Stimulated activated CD4-positive, alpha-beta T cell treated with anti-CD3 and anti-CD28 coated beads, Interleukin-12 subunit alpha, Interleukin-12 subunit beta, amount 100 ng/mL, for 24 hours (primary cell): ENCODE measurements around the gene NRCAM.
"Not testable (repeated sequence)": the region's sequence is repeated elsewhere in the genome, so short reads cannot be mapped to it uniquely, and the experiment has no call there.

ENCODE experiments used
- DNase-seq, 2 experiments: peaks; one replicate each; pipeline ENCODE4 v3.0.0-alpha.2; 2020; ENCODE audit warnings: low read depth in 2 of 2

Gene NRCAM

DNA sequence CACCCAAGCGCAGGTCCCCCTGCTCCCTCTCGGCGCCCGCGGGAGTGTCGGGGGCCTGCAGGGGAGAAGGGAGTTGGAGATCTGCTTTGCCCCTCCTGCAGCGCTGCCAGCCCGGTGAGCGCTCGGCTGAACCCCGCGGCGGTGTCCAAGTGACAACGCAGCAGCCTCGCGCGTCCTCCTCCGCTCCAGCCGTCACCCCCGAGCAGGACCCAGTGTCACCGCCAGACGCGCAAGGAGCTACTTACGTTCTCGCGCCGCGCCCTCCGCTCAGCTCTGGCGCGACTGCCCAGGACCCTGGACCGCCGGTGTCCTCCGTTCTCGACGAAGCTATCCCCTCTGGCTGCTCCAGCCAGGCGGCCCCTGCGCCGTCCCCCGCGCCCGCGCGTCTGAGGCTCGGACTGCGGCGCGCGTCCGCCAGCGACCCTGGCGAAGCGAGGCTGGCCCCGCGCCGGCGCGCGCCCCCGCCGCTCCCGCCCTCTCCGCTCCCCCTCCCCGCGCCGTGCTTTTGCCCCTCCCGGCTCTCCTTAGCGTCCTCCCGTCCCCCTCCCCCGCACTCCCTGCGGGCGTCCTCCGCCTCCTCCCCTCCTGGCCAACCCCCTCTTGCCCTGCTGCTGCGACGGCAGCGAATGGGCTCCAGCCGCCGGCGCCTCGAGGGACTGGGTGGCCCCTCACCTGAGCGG, at the start of gene NRCAM:
Gene NRCAM (minus strand): TSS at position 439 of the 680 bp plus-strand sequence. CDS start 216,372 bp downstream, outside the sequence.
- DNase-seq: peak; percentile 3 to 14

DNA sequence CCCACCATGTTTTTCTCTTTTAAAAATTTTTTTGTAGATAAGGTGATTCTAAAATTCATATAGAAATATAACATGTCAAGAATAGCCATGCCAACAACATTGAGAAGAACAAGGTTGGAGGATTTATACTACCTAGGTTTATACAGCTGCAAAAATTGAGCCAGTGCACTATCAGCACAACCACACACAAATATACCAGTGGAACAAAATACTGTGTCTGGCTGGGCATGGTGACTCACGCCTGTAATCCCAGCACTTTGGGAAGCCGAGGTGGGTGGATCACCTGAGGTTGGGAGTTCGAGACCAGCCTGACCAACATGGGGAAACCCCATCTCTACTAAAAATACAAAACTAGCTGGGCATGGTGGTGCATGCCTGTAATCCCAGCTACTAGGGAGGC, 48.3 kb upstream of the NRCAM start:
- not testable (repeated sequence) for DNase-seq

DNA sequence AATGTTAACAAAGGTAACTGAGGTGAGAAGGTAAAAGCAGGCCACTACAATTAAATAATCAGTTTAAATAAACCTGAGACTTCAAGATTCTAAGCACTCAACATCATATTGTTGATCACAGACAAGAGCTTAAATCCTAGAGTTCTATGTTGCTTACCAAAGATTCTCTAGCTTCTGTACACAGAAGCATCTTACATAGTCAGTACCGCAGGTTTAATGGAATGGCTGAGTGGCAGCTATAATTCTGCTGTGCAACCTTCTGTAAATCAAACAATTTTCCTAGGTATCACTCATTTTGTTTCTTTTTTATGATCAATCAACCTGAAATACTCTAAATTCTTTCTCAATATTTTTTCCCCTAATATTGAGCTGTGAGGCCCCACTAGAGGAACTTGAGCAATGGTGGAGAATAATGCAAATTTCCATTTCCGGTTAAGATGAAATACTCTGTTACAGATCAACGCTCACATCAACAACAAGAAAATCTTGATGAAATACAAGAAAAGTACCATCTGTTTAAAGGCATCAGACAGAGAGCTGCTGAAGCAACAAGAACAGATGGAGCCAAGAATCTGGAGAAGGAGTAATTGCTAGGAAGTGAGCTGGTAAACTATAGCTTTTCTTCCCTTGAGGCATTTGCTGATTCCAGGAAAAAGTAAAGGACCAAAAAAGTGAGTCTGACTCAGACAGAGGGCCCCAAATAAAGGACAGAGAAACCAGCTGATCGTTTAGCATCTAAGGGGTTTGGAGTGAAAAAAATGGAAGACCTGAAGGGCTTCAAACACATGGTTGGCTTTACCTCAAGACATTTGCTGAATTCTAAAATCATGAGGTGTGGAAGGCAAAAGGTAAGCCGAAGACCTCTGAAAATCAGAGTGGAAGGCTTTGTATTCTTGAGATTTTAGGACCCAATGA, 47.1 kb upstream of the NRCAM start:
- no peak for DNase-seq

DNA sequence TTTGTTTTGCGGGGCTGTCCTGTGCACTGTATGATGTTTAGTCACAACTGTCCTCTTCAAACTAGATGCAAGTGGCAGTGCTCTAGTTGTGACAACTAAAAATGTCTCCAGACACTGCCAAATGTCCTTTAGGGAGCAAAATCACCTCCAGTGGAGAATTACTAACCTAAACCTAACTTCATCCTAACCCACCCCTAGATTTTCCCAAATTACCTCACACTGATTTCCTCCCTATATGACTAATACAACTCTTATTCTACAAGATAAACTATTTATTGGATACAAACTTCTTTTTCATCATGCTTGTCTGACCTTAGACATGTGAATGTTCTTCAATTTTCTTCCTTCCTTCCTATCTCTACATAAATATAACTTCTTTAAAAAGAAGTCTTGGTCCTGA, 43.3 kb upstream of the NRCAM start:
- no peak for DNase-seq

DNA sequence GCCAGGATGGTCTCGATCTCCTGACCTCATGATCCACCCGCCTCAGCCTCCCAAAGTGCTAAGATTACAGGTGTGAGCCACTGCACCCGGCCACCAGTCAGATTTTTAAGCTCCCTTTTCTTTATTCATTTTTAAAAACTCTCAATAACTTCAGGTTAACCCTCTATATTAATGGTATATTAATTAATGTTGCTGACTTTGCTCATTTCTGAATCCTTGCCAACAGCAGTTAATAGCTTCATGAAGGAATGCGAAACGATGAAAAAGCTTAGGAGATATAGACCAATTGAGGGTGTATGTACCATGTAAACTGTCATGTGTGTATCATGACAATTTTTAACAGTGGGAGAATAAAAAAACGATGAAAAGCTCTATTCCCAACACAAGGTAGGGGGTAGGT, 42.2 kb upstream of the NRCAM start:
- DNase-seq: no peak

DNA sequence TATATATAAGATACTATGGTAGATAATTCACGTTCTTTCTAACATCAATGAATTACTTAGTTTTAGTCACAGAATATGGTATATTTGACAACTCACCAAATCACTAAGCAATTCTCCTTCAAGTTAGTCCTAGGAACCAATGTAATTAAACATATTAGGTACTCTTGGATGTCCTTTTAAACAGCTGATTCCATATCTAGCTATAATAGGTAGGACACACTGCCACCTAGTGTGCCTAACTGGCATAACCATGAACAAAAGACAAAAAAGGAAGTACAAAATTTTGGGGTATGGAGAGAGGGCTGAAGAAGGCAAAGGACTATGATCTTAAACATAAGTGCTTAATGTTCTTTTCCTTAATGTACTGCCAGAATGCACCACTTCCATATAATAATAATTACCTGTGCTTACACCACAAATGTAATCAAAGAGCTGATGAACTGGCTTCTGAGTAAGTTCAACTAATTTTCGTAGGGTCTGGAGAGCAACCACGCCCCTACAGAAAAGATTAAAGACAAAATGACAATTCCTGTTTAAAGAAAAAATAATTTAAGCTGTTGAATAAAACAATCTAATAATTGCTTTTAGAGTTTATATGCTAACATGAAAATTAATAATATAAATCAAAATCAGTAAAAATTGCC, 41.0 kb upstream of the NRCAM start:
- DNase-seq: peak in 1 of 2 experiments; percentile 38

DNA sequence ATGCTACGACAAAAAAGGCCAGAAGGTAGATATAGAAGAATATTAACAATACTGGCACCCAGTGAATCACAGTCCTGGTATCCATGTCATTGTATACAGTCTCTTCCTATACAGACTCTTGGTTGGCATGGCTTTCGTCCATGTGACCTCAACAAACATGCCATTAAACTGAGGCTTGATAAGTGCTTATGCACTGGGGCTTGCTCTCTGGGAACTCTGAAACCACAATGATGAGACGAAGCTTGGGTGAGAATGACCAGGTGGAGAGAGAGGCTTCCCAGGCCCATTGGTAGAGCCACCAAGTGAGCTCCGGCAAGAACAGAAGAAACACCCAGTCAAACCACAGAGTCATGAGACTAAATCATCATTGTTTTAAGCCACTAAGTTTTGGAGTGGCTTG, 36.5 kb upstream of the NRCAM start:
- DNase-seq: no peak

DNA sequence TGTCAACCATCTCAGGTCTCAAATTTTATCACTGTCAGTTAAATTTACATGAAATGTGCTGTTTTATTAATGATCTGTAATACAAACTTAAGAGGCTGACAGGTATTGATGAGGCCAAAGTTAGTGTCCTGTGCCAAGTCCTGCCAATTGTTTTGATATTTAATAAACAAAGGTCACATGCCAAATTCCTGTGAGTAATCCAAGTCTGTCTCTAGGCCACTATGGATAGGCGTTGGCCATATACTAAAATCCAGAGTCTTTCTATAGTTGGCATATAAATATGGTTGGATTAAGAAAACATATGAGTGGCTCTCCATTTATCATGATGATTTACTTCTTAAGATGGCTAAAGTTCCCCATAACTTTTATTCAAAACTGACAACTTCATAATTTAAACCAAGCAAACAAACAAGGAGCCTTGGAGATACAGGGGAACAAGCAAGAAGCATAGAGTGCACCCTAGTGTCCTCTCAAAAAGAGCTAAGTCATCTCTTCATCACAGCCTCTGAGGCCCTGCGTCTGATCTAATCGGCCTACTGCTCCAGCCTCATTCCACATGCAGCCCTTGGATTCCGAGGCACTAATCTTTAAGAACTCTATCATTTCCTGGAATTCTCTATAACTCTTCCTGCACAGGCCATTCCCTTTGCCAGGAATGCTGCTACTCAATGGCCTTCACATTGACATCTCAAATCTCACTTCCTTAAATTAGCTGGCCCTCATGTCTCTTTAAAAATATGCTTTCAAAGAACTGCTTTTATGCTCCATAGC, 32.7 kb upstream of the NRCAM start:
- no peak for DNase-seq

DNA sequence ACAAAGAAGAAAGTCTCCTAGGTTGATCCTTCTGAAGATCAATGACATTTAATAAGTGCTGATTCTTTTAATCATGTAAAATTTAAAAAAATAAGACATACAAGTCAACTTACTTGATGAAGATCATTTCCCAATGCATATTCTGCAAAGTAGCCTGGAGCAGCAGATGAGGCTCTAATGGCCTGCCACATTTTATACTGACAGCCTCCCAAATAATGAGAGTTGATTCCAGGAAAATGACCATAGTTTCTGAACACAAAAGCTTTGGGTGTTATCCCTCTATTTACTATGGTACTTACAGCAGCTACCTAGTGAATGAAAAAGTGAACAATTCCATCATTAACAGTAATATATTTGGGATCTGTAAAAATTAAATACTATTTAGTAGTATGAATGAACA, 31.4 kb upstream of the NRCAM start:
- no peak for DNase-seq

DNA sequence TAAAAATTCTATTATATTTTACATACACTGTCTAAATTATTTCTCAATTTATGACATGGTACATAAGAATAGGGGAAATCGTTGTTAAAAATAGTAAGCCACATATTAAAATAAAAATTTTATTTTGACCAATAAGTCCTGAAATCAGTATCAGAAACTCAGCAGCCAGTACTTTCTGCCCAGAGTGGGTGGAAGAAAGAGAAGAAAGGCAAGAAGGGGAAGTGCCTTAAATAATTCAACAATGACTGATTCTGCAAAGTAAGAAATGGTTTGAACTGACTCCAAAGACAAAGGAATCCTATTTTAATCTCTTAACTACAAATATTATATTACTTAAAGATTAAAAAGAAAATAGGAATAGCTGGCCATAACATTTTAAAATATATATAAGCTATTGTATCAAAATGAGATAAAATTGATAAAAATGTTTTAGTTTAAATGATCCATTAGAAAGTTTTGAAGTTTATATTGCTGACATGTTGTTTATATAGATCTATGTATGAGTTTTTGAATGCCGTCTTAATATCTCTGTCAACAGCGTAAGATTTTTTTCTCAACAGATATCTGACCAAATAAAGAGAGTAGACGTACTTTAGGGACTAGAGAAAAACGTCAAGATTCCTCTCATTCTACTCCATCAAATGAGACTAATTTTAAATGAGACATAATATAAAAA, 30.2 kb upstream of the NRCAM start:
- no peak for DNase-seq

DNA sequence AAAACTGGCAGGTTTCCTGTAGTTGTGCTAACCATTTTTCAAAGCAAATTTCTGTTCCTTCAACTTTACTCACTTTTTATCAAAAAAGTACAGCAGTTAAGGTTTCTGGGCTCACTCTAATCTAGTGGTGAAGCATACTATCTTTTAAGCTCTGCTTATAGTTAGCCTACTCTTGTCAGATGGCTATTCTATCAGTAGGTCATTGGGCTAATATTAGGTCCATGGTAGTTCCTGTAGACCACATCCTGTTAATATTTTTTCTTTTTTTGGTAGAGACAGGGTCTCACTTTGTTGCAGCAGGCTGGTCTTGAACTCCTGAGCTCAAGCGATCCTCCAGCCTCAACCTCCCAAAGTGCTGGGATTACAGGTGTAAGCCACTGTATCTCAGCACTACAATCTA, 27.9 kb upstream of the NRCAM start:
- DNase-seq: no peak

DNA sequence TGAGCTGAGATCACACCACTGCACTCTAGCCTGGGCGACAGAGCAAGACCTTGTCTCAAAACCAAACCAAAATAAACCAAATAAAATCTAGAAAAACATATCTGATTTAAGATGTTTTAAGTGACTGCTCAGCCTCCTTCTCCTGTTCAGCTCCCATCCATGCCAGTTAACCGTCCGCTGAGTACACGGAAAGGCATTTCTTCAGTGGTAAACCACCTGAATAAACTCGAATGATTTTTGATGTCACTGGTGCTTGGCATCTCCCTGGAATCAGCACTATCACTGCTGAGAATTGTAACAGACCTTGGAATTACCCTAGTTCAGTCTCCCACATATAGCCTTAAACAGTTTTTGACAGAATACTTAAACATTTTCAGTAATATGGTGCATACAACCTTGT, 24.1 kb upstream of the NRCAM start:
- no peak for DNase-seq

DNA sequence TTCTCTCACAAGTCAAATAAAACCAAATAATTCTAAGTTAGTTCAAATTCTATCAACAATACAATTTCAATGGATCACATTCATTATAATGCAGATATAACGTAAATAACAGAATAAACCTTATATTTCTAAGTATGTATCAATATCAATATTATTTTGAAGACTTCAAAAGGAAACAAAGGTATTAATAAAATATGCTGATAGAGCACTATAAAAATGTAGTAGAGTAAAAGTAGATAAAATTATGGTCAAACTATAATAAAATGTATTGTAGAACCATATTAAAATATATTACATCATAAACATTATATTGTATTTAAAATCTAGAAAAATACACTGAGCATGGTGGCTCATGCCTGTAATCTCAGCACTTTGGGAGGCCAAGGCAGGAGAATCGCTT, 23.5 kb upstream of the NRCAM start:
- DNase-seq: no peak

DNA sequence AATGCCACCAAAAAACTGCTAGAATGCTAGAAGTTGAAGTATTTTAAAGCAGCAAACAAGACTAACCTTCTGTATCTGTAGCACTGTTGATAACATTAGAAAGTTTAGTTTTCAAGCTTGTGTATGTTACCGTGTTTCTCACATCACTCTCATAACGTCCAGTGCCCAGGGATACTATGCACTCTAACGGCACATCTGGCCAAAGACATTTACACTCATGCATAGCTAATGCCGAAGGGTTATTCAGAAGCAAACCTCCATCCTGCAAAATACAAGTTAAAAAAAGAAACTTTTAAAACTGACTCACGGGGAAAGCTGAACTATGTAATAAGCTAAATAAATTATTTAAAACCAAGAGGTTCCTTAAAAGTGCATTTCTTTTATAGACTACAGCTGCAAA, 22.9 kb upstream of the NRCAM start:
- DNase-seq: no peak

DNA sequence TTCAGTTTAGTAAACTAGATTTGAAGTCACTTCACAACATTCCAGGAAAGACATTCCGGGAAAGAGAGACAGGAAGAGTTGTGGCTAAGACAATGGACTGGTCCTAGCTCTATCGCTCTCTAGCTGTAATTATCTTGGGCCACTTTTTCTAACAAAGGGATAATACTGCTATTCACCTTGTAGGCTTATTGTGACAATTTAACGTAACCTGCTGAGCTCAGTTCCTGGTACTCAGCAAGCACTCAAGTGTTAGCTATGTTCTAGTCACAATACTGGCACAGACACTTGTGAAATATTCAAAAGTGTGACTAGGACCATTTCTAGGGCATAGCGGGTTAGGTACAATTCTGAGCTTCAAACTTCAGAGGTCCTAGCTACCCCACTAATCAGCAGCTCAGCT, 12.0 kb upstream of the NRCAM start:
- DNase-seq: no peak

DNA sequence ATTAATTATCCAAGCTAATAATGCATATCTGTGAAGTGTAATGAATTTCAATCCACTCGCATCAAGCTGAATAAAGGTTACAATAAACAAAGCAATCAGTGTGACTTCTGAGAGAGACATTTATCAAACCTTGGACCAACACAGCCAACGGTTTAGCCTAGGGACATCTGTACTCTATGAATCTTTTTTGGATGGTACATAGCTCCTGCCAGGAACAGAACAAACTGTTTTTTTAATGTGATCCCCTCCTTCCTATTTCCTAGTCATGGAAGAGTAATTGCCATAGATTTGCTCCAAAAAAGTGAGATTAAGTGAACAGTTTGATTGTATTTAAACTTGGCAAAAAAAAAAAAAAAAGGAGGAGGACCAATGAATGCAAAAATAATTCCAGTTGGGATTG, 11.2 kb upstream of the NRCAM start:
- DNase-seq: no peak

DNA sequence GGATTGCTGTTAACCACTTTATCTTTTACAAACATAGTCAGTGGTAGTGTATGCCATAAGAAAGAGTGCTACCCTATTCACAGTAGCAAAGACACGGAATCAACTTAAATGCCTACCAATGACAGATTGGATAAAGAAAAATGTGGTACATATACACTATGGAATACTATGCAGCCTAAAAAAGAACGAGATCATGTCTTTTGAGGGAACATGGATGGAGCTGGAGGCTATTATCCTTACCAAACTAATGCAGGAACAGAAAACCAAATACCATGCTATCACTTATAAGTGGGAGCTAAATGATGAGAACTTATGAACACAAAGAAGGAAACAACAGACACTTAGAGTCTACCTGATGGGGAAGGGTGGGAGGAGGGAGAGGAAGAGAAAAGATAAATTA, 10.1 kb upstream of the NRCAM start:
- DNase-seq: not testable (repeated sequence)

DNA sequence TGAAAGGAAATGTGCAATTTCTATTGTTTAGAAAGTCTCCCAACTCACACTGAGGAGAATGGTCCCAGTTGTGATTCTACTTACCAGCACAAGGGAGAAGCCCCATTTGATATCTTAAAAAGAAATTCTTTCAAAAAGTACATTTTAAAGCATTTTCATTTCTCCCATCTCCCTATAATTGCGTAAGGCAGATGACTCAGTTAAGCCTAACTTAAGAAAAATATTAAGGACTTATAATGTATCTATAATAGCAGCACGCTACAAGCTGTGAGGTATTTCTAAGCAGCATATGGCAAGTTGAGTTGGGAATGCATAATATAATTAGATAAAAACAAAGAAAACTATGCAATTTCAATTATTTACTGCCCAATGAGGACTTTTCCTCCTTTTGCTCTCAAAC, 8.5 kb upstream of the NRCAM start:
- no peak for DNase-seq

DNA sequence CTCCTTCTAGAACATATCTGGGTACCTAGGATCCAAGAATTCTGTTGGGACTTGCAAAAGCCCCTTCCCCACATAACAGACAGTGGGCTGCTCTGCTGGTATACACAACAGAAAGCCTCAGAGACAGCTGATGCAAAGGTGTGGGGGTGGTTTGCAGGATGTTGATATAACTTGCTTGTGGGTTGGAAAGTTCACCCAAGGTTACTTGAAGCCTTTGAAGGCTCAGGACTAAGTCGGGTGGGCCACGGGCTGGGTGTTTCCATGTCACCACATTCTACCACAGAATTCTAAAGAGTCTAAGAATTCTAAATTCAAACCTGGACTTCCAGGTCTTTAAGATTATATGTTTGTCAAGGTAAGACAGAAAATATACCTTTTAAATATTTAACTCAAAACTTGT, 7.4 kb upstream of the NRCAM start:
- DNase-seq: no peak

DNA sequence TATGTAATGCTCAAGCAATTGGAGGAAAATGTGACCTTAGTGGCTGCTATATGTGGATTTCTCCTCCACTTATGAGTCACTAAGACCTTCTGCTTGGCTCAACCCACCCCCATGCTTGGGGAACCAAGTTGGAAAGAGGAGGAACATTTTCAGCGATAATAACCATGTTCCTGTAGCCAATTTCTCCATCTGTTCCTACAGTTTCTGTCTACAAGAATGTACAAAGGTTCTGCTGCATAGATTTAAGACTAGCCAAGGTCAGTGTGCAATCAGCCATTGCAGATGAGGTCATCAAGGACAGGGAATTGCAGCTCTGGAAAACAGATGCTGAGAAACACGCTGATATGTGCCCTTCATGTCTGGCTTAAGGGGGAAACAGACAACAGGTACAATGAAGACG, 5.6 kb upstream of the NRCAM start:
- DNase-seq: no peak

DNA sequence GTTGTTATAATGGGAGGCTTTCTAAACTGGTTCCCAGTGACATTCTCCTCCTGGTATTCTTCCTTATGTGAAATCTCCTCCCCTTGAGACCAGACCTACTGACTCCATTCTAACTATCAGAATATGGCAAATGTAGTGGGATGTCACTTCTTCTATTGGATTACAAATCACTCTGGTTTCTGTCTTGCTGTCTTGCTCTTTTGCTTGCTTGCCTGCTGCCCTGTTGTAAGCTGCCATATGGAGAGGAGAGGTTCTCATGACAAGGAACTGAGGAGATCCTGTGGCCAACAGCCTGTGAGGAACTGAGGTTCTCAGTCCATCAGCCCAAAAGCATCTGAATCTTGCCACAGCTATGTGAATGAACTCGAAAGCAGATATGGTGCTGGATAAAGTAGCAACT, 4.7 kb upstream of the NRCAM start:
- no peak for DNase-seq
